ENCODE data around the gene CLEC18B.
"Not testable (repeated sequence)": the region's sequence is repeated elsewhere in the genome, so short reads cannot be mapped to it uniquely, and the experiment has no call there.

The CLEC18B gene

DNA sequence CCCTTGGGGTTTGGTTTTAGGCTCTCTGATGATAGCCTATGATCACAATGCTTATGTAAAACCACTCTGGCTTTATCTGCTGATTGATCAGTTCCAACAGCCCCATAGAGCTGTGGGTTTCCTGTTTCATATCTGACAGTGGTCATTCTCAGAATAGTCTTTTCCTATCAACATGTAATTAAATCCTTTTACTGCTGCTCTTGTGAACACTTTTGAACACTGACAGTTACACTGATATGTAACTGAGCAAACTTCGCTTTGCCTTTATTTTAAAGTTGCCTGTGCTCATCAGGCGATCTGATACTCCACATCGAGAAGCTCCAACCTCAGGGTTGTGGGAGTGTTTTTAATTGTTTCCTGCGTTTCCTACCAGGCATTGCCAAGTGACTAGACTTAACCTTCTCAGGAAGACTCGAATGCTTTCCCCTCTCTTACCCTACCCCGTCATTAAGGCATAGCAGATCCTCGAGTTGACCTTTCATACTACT lies 17.3 kb upstream of the CLEC18B start:
- Histone ChIP-seq H3K9me3 (replicated peaks; ENCODE audit: low read length) (no peaks in the 10 kb centered on the region), H3K4me1 (ENCODE audit: control insufficient read depth, insufficient read depth, low read length) (no peaks in the 10 kb centered on the region), H3K4me3 (ENCODE audit: low read length) (no peak overlapping the region), H3K9ac (ENCODE audit: low read depth, low read length) (no peak overlapping the region), H3K27me3 (ENCODE audit: control insufficient read depth, insufficient read depth, low read length) (no peaks in the 10 kb centered on the region), H3K36me3 (ENCODE audit: insufficient read depth, low read length) (peaks cover 7% of the 10 kb centered on the region), H3K4me2 (ENCODE audit: low read length) (no peak overlapping the region)

DNA sequence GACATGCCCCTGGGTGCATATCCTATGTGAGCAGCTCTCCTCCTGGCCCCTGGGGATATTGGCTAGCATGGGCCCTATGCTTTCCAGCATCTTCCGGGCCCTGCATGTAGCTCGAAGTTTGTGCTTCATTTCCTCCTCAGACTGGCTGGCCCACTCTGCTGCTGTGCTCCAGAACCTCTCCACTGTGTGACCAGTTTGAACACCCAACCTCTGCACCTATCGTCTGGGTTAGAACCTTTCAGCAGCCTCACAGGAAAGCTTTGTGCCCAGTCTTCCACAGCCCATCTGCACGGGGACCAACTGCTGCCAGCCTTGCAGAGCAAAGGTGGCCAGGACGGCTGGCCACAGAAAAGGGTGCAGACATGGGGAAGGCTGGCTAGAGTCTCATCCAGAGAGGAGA lies 10.2 kb upstream of the CLEC18B start:
- H3K36me3 ChIP-seq (ENCODE audit: insufficient read depth, low read length): no peaks in the 10 kb centered on the region

DNA sequence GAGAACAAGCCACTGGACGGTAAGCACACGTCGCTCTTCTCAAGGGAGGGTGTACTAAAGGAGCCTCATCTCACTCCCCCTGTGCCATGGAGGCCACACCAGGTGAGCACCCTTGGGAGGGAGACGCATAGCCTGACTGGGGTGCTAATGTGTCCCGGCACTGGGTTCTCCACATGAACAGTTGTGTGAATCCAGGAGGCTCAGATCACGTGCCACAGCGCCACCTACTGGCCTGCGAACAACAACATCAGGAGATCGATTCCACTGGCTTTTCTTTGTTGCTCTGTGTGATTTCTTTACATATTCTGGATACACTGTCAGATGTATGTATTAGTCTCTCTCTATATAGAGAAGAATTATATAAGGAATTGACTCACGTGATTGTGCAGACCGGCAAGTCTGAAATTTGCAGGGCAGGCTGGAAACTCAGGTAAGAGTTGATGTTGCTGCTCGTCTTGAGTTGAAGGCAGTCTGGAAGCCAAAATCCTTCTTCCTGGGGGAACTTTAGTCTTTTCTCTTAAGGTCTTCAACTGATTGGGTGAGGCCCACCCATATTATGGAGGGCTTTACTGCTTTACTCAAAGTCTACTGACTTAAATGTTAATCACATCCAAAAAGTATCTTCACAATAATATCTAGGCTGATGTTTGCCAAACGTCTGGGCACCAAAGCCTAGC lies 8.9 kb upstream of the CLEC18B start:
- not testable (repeated sequence) for H3K36me3 ChIP-seq (ENCODE audit: insufficient read depth, low read length); H3K4me1 ChIP-seq (ENCODE audit: control insufficient read depth, insufficient read depth, low read length); H3K9me3 ChIP-seq (replicated peaks; ENCODE audit: low read length)

More for the DNA sequence above, 10.2 kb upstream of the CLEC18B start:
- Histone ChIP-seq H3K27me3 (ENCODE audit: control insufficient read depth, insufficient read depth, low read length) (no peaks in the 10 kb centered on the region), H3K9ac (ENCODE audit: low read depth, low read length) (no peak overlapping the region), H3K9me3 (replicated peaks; ENCODE audit: low read length) (no peaks in the 10 kb centered on the region), H3K4me1 (ENCODE audit: control insufficient read depth, insufficient read depth, low read length) (no peaks in the 10 kb centered on the region), H3K4me2 (ENCODE audit: low read length) (no peak overlapping the region), H3K4me3 (ENCODE audit: low read length) (no peak overlapping the region)

DNA sequence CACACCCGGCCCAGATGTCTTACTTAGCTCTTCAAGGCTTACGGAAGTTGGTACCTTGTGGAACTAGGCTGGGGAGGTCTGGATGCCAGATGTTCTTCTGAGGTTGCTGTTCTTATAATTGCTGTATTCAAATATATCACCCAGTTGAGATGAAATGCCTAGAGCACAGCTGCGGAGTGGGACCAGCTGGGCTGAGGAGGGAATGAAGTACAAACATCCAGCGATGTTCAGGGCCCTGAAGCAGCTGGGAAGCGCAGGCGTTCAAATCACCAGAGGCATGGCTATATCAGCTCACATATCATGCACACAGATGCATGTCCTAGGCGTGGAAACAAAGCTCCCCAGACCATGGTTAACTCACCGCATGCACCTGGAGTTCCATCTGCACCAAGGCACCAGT lies 7.2 kb upstream of the CLEC18B start:
- H3K4me1 ChIP-seq (ENCODE audit: control insufficient read depth, insufficient read depth, low read length); H3K9me3 ChIP-seq (replicated peaks; ENCODE audit: low read length); H3K36me3 ChIP-seq (ENCODE audit: insufficient read depth, low read length); H3K4me3 ChIP-seq (ENCODE audit: low read length); H3K27me3 ChIP-seq (ENCODE audit: control insufficient read depth, insufficient read depth, low read length); H3K4me2 ChIP-seq (ENCODE audit: low read length); H3K9ac ChIP-seq (ENCODE audit: low read depth, low read length): not testable (repeated sequence)

More for the DNA sequence above, 8.9 kb upstream of the CLEC18B start:
- H3K4me3 ChIP-seq (ENCODE audit: low read length); H3K9ac ChIP-seq (ENCODE audit: low read depth, low read length); H3K4me2 ChIP-seq (ENCODE audit: low read length); H3K27me3 ChIP-seq (ENCODE audit: control insufficient read depth, insufficient read depth, low read length): not testable (repeated sequence)

DNA sequence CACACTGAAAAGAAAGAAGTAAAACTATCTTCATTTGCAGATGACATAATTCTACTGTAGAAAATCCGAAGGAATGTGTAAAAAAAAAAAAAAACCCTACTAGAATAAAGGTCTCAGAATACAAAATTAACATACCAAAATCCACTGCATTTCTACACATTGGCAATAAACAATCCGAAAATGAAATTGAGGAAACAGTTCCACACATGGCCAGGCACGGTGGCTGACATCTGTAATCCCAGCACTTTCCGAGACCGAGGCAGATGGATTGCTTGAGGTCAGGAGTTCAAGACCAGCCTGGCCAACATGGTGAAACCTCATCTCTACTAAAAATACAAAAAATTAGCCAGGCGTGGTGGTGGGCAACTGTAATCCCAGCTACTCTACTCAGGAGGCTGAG lies 4.5 kb upstream of the CLEC18B start:
- H3K27me3 ChIP-seq (ENCODE audit: control insufficient read depth, insufficient read depth, low read length); H3K9me3 ChIP-seq (replicated peaks; ENCODE audit: low read length); H3K36me3 ChIP-seq (ENCODE audit: insufficient read depth, low read length); H3K9ac ChIP-seq (ENCODE audit: low read depth, low read length); H3K4me2 ChIP-seq (ENCODE audit: low read length); H3K4me3 ChIP-seq (ENCODE audit: low read length); H3K4me1 ChIP-seq (ENCODE audit: control insufficient read depth, insufficient read depth, low read length): not testable (repeated sequence)

DNA sequence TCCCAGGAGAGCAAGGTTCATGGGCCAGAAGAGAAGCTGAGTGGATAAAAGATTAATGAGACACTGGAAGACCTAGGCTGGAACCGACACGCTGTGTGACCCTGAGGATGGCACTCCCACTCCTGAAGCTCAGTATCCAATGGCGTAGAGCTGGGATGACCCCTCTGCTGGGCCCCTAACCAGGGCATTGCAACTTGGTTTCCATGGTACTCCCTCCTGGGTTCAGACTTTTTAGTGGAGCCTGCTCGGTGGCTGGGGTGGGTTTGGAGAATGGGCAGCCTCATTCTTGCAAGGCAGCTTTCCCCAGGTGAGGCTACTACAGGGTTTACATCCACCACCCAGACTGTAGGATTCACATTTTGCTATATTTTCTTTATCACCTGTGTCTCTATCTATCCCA lies 2.4 kb upstream of the CLEC18B start:
- not testable (repeated sequence) for H3K4me1 ChIP-seq (ENCODE audit: control insufficient read depth, insufficient read depth, low read length); H3K27me3 ChIP-seq (ENCODE audit: control insufficient read depth, insufficient read depth, low read length)

DNA sequence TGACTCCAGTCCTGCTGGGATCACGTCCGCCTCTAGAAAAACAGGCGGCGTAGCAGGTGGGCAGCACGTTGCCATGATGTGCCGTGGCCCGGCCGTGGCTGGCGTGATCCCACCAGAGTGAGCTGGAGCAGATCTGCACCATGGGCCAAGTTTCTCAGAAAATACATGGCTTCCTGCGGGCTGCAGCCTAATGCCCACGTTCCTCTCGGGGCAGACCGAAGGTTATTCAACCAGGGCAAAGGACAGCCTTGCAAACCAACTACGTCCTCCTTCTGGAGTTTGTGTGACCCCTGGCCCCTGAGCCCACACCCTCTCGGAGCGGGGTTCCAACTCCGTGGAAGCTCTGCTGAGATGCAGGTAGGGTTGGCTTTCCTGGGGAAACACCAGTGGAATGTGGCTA lies 808 bp upstream of the CLEC18B start:
- H3K4me1 ChIP-seq (ENCODE audit: control insufficient read depth, insufficient read depth, low read length); H3K4me2 ChIP-seq (ENCODE audit: low read length); H3K9me3 ChIP-seq (replicated peaks; ENCODE audit: low read length); H3K27me3 ChIP-seq (ENCODE audit: control insufficient read depth, insufficient read depth, low read length); H3K9ac ChIP-seq (ENCODE audit: low read depth, low read length); H3K4me3 ChIP-seq (ENCODE audit: low read length); H3K36me3 ChIP-seq (ENCODE audit: insufficient read depth, low read length): not testable (repeated sequence)

More for the DNA sequence above, 2.4 kb upstream of the CLEC18B start:
- H3K9me3 ChIP-seq (replicated peaks; ENCODE audit: low read length); H3K36me3 ChIP-seq (ENCODE audit: insufficient read depth, low read length); H3K4me2 ChIP-seq (ENCODE audit: low read length); H3K9ac ChIP-seq (ENCODE audit: low read depth, low read length); H3K4me3 ChIP-seq (ENCODE audit: low read length): not testable (repeated sequence)

DNA sequence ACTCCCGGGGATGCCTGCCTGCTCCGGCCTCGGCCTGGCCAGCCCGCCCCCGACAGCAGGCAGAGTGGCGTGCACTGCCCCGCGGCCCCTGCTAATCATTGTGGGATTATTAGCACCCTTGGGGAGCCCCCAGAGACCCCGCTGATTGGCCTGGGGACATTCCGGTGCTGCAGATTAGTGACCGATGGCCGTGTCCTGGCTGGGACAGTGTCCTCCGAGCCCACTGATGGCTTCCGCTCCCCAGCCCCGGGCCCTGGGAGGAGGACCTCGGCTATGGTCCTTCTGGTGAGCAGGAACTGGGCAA lies 156 bp upstream of the CLEC18B start:
- not testable (repeated sequence) for H3K9me3 ChIP-seq (replicated peaks; ENCODE audit: low read length); H3K36me3 ChIP-seq (ENCODE audit: insufficient read depth, low read length); H3K4me3 ChIP-seq (ENCODE audit: low read length); H3K27me3 ChIP-seq (ENCODE audit: control insufficient read depth, insufficient read depth, low read length); H3K4me1 ChIP-seq (ENCODE audit: control insufficient read depth, insufficient read depth, low read length); H3K9ac ChIP-seq (ENCODE audit: low read depth, low read length); H3K4me2 ChIP-seq (ENCODE audit: low read length)

DNA sequence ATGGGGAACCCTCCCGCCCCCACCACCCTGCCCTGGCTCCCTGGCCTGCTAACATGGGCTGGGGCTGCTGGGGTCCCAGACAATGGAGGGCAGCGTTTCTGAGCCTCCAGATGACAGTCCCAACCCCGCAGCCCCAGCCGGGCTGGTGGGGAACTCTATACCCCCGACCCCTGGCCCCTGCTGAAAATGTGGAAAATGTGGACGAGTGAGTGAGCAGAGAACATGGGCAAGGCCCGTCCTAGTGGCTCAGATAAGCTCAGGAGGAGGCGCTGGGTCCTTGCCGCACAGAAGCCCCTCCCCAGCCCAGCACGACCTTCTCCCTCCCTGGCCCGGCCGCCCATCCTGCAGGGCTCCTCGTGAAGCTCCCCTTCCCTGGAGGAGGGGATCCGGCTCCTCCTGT lies 1.5 kb downstream of the CLEC18B start:
- H3K36me3 ChIP-seq (ENCODE audit: insufficient read depth, low read length); H3K4me2 ChIP-seq (ENCODE audit: low read length); H3K27me3 ChIP-seq (ENCODE audit: control insufficient read depth, insufficient read depth, low read length); H3K4me3 ChIP-seq (ENCODE audit: low read length); H3K4me1 ChIP-seq (ENCODE audit: control insufficient read depth, insufficient read depth, low read length); H3K9me3 ChIP-seq (replicated peaks; ENCODE audit: low read length); H3K9ac ChIP-seq (ENCODE audit: low read depth, low read length): not testable (repeated sequence)

DNA sequence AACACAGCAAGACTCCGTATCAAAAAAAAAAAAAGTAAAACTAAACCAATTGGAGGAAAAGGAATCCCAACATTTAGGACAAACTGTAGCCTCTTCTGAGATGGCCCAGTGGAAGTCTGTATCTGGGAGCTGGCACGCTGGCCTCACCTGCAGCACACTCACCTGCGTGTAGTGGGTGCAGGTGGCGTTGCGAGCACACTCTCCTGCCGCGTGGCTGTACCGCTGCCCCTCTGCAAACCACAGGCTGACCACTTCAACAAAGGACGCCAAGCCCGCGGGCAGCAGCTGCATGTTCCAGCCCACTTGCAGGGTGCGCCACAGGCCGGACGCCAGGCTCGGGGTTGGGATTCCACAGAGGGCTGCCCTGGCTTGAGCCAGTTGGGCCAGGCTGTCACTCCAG lies 3.4 kb downstream of the CLEC18B start:
- H3K4me2 ChIP-seq (ENCODE audit: low read length); H3K4me3 ChIP-seq (ENCODE audit: low read length); H3K27me3 ChIP-seq (ENCODE audit: control insufficient read depth, insufficient read depth, low read length); H3K9me3 ChIP-seq (replicated peaks; ENCODE audit: low read length); H3K4me1 ChIP-seq (ENCODE audit: control insufficient read depth, insufficient read depth, low read length); H3K9ac ChIP-seq (ENCODE audit: low read depth, low read length); H3K36me3 ChIP-seq (ENCODE audit: insufficient read depth, low read length): not testable (repeated sequence)

DNA sequence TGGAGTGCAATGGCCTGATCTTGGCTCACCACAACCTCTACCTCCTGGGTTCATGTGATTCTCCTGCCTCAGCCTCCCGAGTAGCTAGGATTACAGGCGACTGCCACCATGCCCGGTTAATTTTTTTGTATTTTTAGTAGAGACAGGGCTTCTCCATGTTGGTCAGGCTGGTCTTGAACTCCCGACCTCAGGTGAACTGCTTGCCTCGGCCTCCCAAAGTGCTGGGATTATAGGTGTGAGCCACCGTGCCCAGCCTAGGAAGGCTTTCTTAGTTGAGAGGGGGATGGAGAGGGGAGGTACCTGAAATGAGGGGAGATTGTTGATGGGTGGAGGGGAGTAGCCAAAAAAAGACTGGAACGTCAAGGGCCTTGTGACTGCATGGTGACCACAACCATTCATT lies 7.4 kb downstream of the CLEC18B start:
- not testable (repeated sequence) for H3K4me2 ChIP-seq (ENCODE audit: low read length); H3K4me1 ChIP-seq (ENCODE audit: control insufficient read depth, insufficient read depth, low read length); H3K36me3 ChIP-seq (ENCODE audit: insufficient read depth, low read length); H3K9ac ChIP-seq (ENCODE audit: low read depth, low read length); H3K4me3 ChIP-seq (ENCODE audit: low read length); H3K27me3 ChIP-seq (ENCODE audit: control insufficient read depth, insufficient read depth, low read length); H3K9me3 ChIP-seq (replicated peaks; ENCODE audit: low read length)

DNA sequence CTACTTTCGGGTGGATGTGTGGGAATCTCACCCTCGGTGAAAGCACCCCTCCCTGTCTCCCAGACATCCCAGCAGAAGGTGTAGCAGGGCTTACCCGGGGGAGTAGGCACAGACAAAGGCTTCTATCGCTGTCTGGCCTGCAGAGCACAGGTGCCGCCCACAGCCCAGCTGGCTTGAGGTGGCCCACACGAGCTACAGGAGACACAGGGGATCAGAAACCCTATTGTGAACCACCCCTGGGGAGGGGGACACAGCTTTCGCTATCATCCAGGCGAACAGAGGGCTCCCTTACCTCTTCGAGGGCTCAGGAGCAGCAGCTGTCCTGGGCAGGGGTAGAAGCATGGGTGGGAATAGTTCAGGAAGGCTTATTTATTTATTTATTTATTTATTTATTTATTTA lies 7.8 kb downstream of the CLEC18B start:
- H3K4me1 ChIP-seq (ENCODE audit: control insufficient read depth, insufficient read depth, low read length); H3K36me3 ChIP-seq (ENCODE audit: insufficient read depth, low read length); H3K9ac ChIP-seq (ENCODE audit: low read depth, low read length); H3K9me3 ChIP-seq (replicated peaks; ENCODE audit: low read length); H3K4me3 ChIP-seq (ENCODE audit: low read length); H3K4me2 ChIP-seq (ENCODE audit: low read length); H3K27me3 ChIP-seq (ENCODE audit: control insufficient read depth, insufficient read depth, low read length): not testable (repeated sequence)
